ENCODE measurements around the gene SPAG6.

GRCh38 chr10:22335173-22335933 is 9.9 kb upstream of the SPAG6 start:
- no peak for TF ChIP-seq CTCF (IDR thresholded peaks at IDR 0.05; ENCODE audit: insufficient read depth, low read length)
- no peak for TF ChIP-seq POLR2AphosphoS5 (IDR thresholded peaks at IDR 0.05; ENCODE audit: low read depth)
- TF ChIP-seq REST (IDR thresholded peaks at IDR 0.05; ENCODE audit: insufficient replicate concordance, low read depth): no peak

All from HL-60 (cell line).